Measurements from ENCODE around the gene CRYL1.

- TF ChIP-seq CTCF (IDR thresholded peaks at IDR 0.05) (no peak), ZFX (IDR thresholded peaks at IDR 0.05; ENCODE audit: borderline replicate concordance) (no peak)
These were observed 27.5 kb downstream of the CRYL1 start for GRCh38 chr13:20498129-20498528.
